B cell (primary cell): ENCODE measurements around the gene OPN5.

Experiments
- CTCF ChIP-seq: fragments of 200-600 bp; IDR thresholded peaks from one replicate; pipeline ENCODE4 v1.8.0; 2022; ENCODE audit warnings: antibody characterized with exemption, mild to moderate bottlenecking
- EZH2 ChIP-seq: IDR thresholded peaks from 2 replicates; pipeline ENCODE4 v1.6.1; 2012; ENCODE audit warnings: borderline replicate concordance, low read depth, mild to moderate bottlenecking, moderate library complexity, low read length; ENCODE audit not compliant: insufficient read depth, poor library complexity, severe bottlenecking

- TF ChIP-seq CTCF (no peak), EZH2 (no peak)
Measured at GRCh38 chr6:47846752-47847151, 64.9 kb downstream of the OPN5 start.
